ENCODE measurements around the gene EGR4. TPM values are rescaled to one million over a fixed set of nuclear protein-coding genes. Genes with fewer than 3 reads are reported as not detected.

EGR4 gene
- total RNA-seq, 1 donor from 2014 or later, result not detected

GRCh38 chr2:73289304-73289703, 4.0 kb downstream of the EGR4 start:
- Histone ChIP-seq H3K4me3 (ENCODE audit: low read depth, low read length) (no peak overlapping the region), H3K27me3 (ENCODE audit: control insufficient read depth, insufficient read depth, low read length) (peaks cover 26% of the 10 kb centered on the region), H3K36me3 (ENCODE audit: control insufficient read depth, insufficient read depth, low read length) (no peaks in the 10 kb centered on the region)
- DNase-seq (ENCODE audit: low read depth) (no peak), FAIRE-seq (no peak)
- TF ChIP-seq CTCF (IDR thresholded peaks at IDR 0.05; ENCODE audit: insufficient read depth, low read length, severe bottlenecking), result no peak

- DNase-seq (ENCODE audit: low read depth), result no peak
- H3K4me3 ChIP-seq (ENCODE audit: low read depth, low read length), result no peak overlapping the region
- TF ChIP-seq CTCF (IDR thresholded peaks at IDR 0.05; ENCODE audit: insufficient read depth, low read length, severe bottlenecking), result no peak
- H3K27me3 ChIP-seq (ENCODE audit: control insufficient read depth, insufficient read depth, low read length), result peaks cover 11% of the 10 kb centered on the region
- no peaks in the 10 kb centered on the region for H3K36me3 ChIP-seq (ENCODE audit: control insufficient read depth, insufficient read depth, low read length)
- FAIRE-seq, result peak; percentile 28
Measured at GRCh38 chr2:73286134-73286655, 7.2 kb downstream of the EGR4 start.

- Histone ChIP-seq H3K27me3 (ENCODE audit: control insufficient read depth, insufficient read depth, low read length) (peaks cover 11% of the 10 kb centered on the region), H3K36me3 (ENCODE audit: control insufficient read depth, insufficient read depth, low read length) (no peaks in the 10 kb centered on the region), H3K4me3 (ENCODE audit: low read depth, low read length) (no peak overlapping the region)
- DNase-seq (ENCODE audit: low read depth), result no peak
- no peak for FAIRE-seq
- TF ChIP-seq CTCF (IDR thresholded peaks at IDR 0.05; ENCODE audit: insufficient read depth, low read length, severe bottlenecking), result no peak
Measured at GRCh38 chr2:73285159-73285739, 8.1 kb downstream of the EGR4 start.

GRCh38 chr2:73284296-73285158, 8.8 kb downstream of the EGR4 start, which contains the start of gene FBXO41:
Gene FBXO41, minus strand, starts transcription at chr2:73284478. Its CDS starts 14,848 bp downstream, at chr2:73269630.
- FAIRE-seq, result no peak
- Histone ChIP-seq H3K4me3 (ENCODE audit: low read depth, low read length) (peak within 1 kb of the TSS; percentile 46), H3K27me3 (ENCODE audit: control insufficient read depth, insufficient read depth, low read length) (peaks cover 11% of the 10 kb centered on the region), H3K36me3 (ENCODE audit: control insufficient read depth, insufficient read depth, low read length) (no peaks in the 10 kb centered on the region)
- DNase-seq (ENCODE audit: low read depth), result no peak
- TF ChIP-seq CTCF (IDR thresholded peaks at IDR 0.05; ENCODE audit: insufficient read depth, low read length, severe bottlenecking), result no peak

- H3K4me3 ChIP-seq (ENCODE audit: low read depth, low read length), result peak overlapping the region; percentile 46
- peaks cover 8% of the 10 kb centered on the region for H3K27me3 ChIP-seq (ENCODE audit: control insufficient read depth, insufficient read depth, low read length)
- no peak for TF ChIP-seq CTCF (IDR thresholded peaks at IDR 0.05; ENCODE audit: insufficient read depth, low read length, severe bottlenecking)
- DNase-seq (ENCODE audit: low read depth) (no peak), FAIRE-seq (no peak)
- no peaks in the 10 kb centered on the region for H3K36me3 ChIP-seq (ENCODE audit: control insufficient read depth, insufficient read depth, low read length)
Measured at GRCh38 chr2:73283545-73284295, 9.6 kb downstream of the EGR4 start.

All from bronchial epithelial cell (primary cell).